Gastroesophageal sphincter (tissue), 3 donors: ENCODE measurements around the gene C6orf62.
"Not testable (repeated sequence)": the region's sequence is repeated elsewhere in the genome, so short reads cannot be mapped to it uniquely, and the experiment has no call there.

ENCODE experiments used
- POLR2A ChIP-seq, 2 donors: fragments of 450-650 bp; IDR thresholded peaks; one replicate each; pipeline ENCODE4 v1.6.1; 2017; ENCODE audit warnings: antibody characterized with exemption in 2 of 2, mild to moderate bottlenecking in 2 of 2, moderate library complexity in 1 of 2
- TF ChIP-seq, protein P1 (sequence below), 4 experiments: fragments of 200-600 bp in 2 of 4; fragments of 450-650 bp in 2 of 4; sonication (generic) in 1 of 4; IDR thresholded peaks; one replicate each; pipeline ENCODE4 v1.5.1; 2017 to 2019; ENCODE audit warnings: antibody characterized with exemption in 4 of 4, mild to moderate bottlenecking in 2 of 4, moderate library complexity in 2 of 4

DNA sequence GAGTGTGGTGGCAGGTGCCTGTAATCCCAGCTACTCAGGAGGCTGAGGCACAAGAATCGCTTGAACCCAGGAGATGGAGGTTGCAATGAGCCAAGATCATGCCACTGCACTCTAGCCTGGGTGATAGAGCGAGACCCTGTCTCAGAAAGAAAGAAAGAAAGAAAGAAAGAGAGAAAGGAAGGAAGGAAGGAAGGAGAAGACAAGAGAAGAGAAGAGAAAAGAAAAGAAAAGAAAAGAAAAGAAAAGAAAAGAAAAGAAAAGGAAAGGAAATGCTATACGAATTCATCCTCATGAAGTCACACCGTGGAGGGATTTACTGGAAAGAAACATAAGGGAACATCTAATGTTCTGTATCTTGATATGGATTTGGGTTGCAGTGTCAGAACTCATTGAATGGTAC is 15.8 kb upstream of the C6orf62 start:
- TF ChIP-seq, protein P1, sequence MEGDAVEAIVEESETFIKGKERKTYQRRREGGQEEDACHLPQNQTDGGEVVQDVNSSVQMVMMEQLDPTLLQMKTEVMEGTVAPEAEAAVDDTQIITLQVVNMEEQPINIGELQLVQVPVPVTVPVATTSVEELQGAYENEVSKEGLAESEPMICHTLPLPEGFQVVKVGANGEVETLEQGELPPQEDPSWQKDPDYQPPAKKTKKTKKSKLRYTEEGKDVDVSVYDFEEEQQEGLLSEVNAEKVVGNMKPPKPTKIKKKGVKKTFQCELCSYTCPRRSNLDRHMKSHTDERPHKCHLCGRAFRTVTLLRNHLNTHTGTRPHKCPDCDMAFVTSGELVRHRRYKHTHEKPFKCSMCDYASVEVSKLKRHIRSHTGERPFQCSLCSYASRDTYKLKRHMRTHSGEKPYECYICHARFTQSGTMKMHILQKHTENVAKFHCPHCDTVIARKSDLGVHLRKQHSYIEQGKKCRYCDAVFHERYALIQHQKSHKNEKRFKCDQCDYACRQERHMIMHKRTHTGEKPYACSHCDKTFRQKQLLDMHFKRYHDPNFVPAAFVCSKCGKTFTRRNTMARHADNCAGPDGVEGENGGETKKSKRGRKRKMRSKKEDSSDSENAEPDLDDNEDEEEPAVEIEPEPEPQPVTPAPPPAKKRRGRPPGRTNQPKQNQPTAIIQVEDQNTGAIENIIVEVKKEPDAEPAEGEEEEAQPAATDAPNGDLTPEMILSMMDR (IDR thresholded peaks at IDR 0.05), result not testable (repeated sequence)
- TF ChIP-seq POLR2A (IDR thresholded peaks at IDR 0.05), result not testable (repeated sequence)
